GM23248 (cell line): ENCODE measurements around the gene TGIF1. TPM values are rescaled to one million over a fixed set of nuclear protein-coding genes. Genes with fewer than 3 reads are reported as not detected.
A peak's percentile ranks its signal among the peaks of the same experiment; 100 is the strongest.

ENCODE experiments used
- DNase-seq: peaks from one replicate; pipeline ENCODE4 v3.0.0-alpha.2; 2015
- H2AFZ ChIP-seq: fragments of 200-600 bp; sonication (generic); 2 replicates; pipeline ENCODE4 v1.6.1; 2016; ENCODE audit warnings: antibody characterized with exemption
- H3F3A ChIP-seq: fragments of 200-600 bp; sonication (generic); 2 replicates; pipeline ENCODE4 v1.6.1; 2016; ENCODE audit warnings: mild to moderate bottlenecking, antibody characterized with exemption, mixed run types; ENCODE audit not compliant: insufficient read depth
- H3K27ac ChIP-seq: fragments of 200-600 bp; sonication (generic); 2 replicates; pipeline ENCODE4 v1.5.1; 2016; ENCODE audit warnings: mild to moderate bottlenecking
- H3K27me3 ChIP-seq: fragments of 200-600 bp; sonication (generic); replicated peaks from 2 replicates; pipeline ENCODE4 v1.6.1; 2016; ENCODE audit warnings: mild to moderate bottlenecking; ENCODE audit not compliant: insufficient read depth
- H3K36me3 ChIP-seq: fragments of 200-600 bp; sonication (generic); 2 replicates; pipeline ENCODE4 v1.6.1; 2016; ENCODE audit warnings: low read depth, mild to moderate bottlenecking
- H3K4me1 ChIP-seq: fragments of 200-600 bp; sonication (generic); 2 replicates; pipeline ENCODE4 v1.6.1; 2016; ENCODE audit warnings: mild to moderate bottlenecking; ENCODE audit not compliant: insufficient read depth
- H3K4me2 ChIP-seq: fragments of 200-600 bp; sonication (generic); one replicate; pipeline ENCODE4 v1.6.1; 2016; ENCODE audit warnings: mild to moderate bottlenecking; ENCODE audit not compliant: unreplicated experiment
- H3K4me3 ChIP-seq: fragments of 200-600 bp; sonication (generic); 2 replicates; pipeline ENCODE4 v1.5.1; 2016; ENCODE audit warnings: mild to moderate bottlenecking
- H3K79me2 ChIP-seq: fragments of 200-600 bp; sonication (generic); 2 replicates; pipeline ENCODE4 v1.6.1; 2016; ENCODE audit warnings: mild to moderate bottlenecking; ENCODE audit not compliant: insufficient read depth
- H3K9ac ChIP-seq: fragments of 200-600 bp; sonication (generic); 2 replicates; pipeline ENCODE4 v1.6.1; 2016; ENCODE audit warnings: mild to moderate bottlenecking
- H3K9me2 ChIP-seq: fragments of 200-600 bp; sonication (generic); 2 replicates; pipeline ENCODE4 v1.6.1; 2016; ENCODE audit warnings: mixed run types, mild to moderate bottlenecking, moderate library complexity; ENCODE audit not compliant: insufficient read depth
- H3K9me3 ChIP-seq: fragments of 200-600 bp; sonication (generic); one replicate; pipeline ENCODE4 v1.6.1; 2017; ENCODE audit warnings: low read depth
- H4K20me1 ChIP-seq: fragments of 200-600 bp; sonication (generic); 2 replicates; pipeline ENCODE4 v1.6.0; 2016; ENCODE audit not compliant: insufficient read depth
- EZH2 ChIP-seq: fragments of 200-600 bp; sonication (generic); IDR thresholded peaks from 2 replicates; pipeline ENCODE4 v1.6.1; 2018; ENCODE audit warnings: antibody characterized with exemption, mild to moderate bottlenecking; ENCODE audit not compliant: insufficient read depth, poor library complexity, severe bottlenecking
- EZH2phosphoT487 ChIP-seq: fragments of 200-600 bp; sonication (generic); IDR thresholded peaks from 2 replicates; pipeline ENCODE4 v1.6.1; 2018; ENCODE audit warnings: antibody characterized with exemption, moderate library complexity, mild to moderate bottlenecking, low read depth; ENCODE audit not compliant: insufficient read depth
- WGBS, 2 experiments: methylation state at CpG; one replicate each; pipeline ENCODE4 v1.1.6; 2015 to 2017; ENCODE audit warnings: low lambda C conversion rate in 2 of 2, low coverage in 1 of 2; ENCODE audit errors: missing lambda C conversion rate in 2 of 2; 5-methylcytosine and 5-hydroxymethylcytosine counted together
- in situ Hi-C: fragments of 300-500 bp; cut with MboI; formaldehyde crosslinking; loops from 2 replicates; pipeline ENCODE4 v1.15.0; 2020
- polyA plus RNA-seq: library from polyadenylated mRNA; unstranded; fragments of >200 nt; fragmentation: Nextera tagmentation; extraction: Ambion mirVana; gene quantifications from 2 replicates; pipeline ENCODE4 v1.2.1, GENCODE V29; 2016
- total RNA-seq: library from RNA; depleted of rRNA; stranded (reverse); fragments of >200 nt; shearing (Covaris generic); gene quantifications from 2 replicates; pipeline ENCODE4 v1.2.3, GENCODE V29; 2014

Gene TGIF1
- total and polyA plus RNA-seq, 2 experiments from 2014 or later = 88.0 to 122 TPM

DNA sequence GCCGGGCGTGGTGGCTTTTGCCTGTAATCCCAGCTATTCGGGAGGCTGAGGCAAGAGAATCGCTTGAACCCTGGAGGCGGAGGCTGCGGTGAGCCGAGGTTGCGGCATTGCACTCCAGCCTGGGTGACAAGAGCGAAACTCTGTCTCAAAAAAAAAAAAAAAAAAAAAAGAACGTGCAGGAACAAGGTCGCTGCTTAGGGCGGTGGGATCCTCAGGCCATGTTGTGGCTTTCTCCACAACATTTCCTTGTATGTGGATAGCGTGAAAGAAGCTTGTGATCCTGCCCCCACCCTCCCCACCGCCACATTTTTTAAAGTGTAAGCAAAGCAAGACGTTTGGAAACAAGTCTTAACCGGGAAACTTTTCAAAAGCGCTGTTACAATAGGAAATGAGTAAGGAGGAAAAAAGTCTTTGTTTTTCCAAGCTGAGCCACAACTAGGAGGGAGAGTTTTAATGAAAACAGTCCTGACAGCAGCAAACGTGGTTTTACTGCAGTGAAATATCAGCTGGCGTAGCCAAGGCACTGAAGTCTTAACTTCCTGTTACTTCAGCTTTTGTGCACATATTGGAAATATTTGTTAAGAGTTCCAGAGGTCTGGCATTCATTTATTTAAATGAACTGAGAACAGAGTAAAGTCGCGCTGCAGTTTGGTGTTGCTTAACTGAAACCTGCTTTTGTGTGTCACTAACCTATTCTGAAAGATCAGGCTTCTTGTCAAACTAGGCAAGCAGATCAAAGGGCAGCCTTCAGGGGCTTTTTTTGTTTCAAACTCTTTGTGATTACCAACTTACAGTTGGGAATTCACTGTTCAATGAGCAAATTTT is 3.8 kb downstream of the TGIF1 start:
- Histone ChIP-seq H3F3A (peaks cover 64% of the 10 kb centered on the region), H3K9me3 (no peaks in the 10 kb centered on the region), H3K27me3 (no peaks in the 10 kb centered on the region), H3K4me3 (peak overlapping the region; percentile 98), H3K4me2 (peak overlapping the region; percentile 92), H3K79me2 (peaks cover 79% of the 10 kb centered on the region), H3K36me3 (peaks cover 27% of the 10 kb centered on the region), H3K4me1 (peaks cover 36% of the 10 kb centered on the region), H3K9ac (peak overlapping the region; percentile 99), H3K9me2 (no peaks in the 10 kb centered on the region), H4K20me1 (no peaks in the 10 kb centered on the region), H2AFZ (no peak overlapping the region), H3K27ac (peak overlapping the region; percentile 100)
- in situ Hi-C loops = loop anchor here (10.0 kb wide), 1 partner anchor 211 kb away; no protein-coding TSS in a partner anchor
- peak; percentile 97 for DNase-seq
- peak; percentile 89 for TF ChIP-seq EZH2phosphoT487
- TF ChIP-seq EZH2 = no peak
- 1% methylated on average over 20 to 21 of the region's 21 CpGs for WGBS, 2 experiments

DNA sequence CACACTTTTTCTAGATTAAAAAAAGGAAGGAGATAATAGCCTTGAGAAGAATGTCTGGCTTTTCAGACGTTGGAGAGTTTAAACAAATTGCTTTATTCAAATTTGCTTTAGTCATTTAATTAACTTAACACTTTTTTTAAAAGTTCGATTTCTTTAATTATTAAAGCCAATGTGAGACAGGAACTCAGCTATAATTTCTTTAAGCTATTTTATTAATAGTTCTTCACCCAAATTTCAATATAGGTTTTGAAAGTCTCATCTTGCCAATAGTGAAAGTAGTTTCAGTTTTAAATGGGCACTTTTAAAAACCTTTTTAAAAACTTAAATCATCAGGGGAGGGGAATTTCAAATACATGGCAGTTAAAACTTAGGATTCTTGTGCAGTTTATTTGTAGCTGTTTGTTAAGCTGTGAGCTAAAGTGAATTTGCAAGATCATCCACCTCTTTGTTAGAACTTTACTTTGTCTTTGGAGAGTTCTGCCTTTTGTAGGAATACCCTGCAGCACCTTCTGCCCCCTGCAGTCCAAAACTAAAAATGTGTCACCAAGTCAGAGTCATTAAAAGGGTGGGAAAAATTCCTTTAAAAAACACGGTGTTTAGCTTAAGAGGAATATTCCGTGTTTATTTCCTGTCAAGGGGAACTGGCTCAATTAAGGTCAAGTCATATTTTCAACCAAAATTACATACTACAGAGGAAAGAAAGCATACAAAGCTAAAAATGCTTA is 4.6 kb downstream of the TGIF1 start:
- Histone ChIP-seq H3K27me3 (no peaks in the 10 kb centered on the region), H3K4me3 (peak overlapping the region; percentile 98), H3K9me2 (no peaks in the 10 kb centered on the region), H3K27ac (peak overlapping the region; percentile 100), H3K9me3 (no peaks in the 10 kb centered on the region), H4K20me1 (no peaks in the 10 kb centered on the region), H3K4me1 (peaks cover 44% of the 10 kb centered on the region), H3K36me3 (peaks cover 31% of the 10 kb centered on the region), H3K9ac (peak overlapping the region; percentile 99), H3K79me2 (peaks cover 85% of the 10 kb centered on the region), H3F3A (peaks cover 68% of the 10 kb centered on the region), H2AFZ (no peak overlapping the region), H3K4me2 (peak overlapping the region; percentile 89)
- peak; percentile 73 for DNase-seq
- in situ Hi-C loops = loop anchor here (10.0 kb wide), 1 partner anchor 210 kb away; no protein-coding TSS in a partner anchor
- TF ChIP-seq EZH2 (no peak), EZH2phosphoT487 (no peak)
- WGBS, 2 experiments = 1% methylated on average over 4 of the region's 4 CpGs

DNA sequence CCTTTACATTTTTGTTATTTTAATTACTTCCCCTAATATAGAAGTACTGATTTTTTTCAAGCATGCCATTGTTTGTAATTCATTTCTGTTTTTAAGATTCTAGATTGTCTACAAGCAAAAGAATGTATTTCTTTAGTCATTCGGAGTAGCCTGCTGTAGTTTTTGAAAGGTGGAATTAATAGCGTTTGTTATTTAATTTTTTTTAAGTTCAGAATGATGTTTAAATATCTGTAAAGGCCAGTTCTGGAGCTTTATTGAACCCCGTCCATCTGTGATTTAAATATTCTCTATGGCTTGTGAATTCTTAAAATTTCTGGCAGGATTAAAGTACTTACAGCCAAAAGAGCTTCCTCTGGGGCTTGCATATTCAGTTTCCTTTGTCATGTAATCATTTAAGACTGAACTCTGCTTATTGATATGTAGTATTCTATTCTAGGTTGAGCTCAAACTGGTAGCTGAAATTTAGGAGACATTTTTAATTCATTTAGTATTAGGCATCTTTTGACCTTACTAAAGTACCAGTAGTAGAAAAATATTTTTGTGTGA is 5.2 kb downstream of the TGIF1 start:
- 33% methylated on average over 3 of the region's 3 CpGs for WGBS, 2 experiments

More for the DNA sequence above, 5.2 kb downstream of the TGIF1 start:
- Histone ChIP-seq H3K79me2 (peaks cover 89% of the 10 kb centered on the region), H3K9me3 (no peaks in the 10 kb centered on the region), H3K4me1 (peaks cover 48% of the 10 kb centered on the region), H3K27ac (peak overlapping the region; percentile 100), H3K36me3 (peaks cover 31% of the 10 kb centered on the region), H3K27me3 (no peaks in the 10 kb centered on the region), H3K9me2 (no peaks in the 10 kb centered on the region), H2AFZ (no peak overlapping the region), H3F3A (peaks cover 72% of the 10 kb centered on the region), H3K9ac (peak overlapping the region; percentile 99), H4K20me1 (no peaks in the 10 kb centered on the region), H3K4me3 (peak overlapping the region; percentile 98), H3K4me2 (peak overlapping the region; percentile 89)
- no peak for DNase-seq
- no peak for TF ChIP-seq EZH2phosphoT487
- TF ChIP-seq EZH2 = no peak
- in situ Hi-C loops = loop anchor here (10.0 kb wide), 1 partner anchor 210 kb away; no protein-coding TSS in a partner anchor
